Smooth muscle cell (in vitro differentiated cells): ENCODE data around the gene TAS2R5. TPM values are rescaled to one million over a fixed set of nuclear protein-coding genes. Genes with fewer than 3 reads are reported as not detected.
"Not testable (repeated sequence)": the region's sequence is repeated elsewhere in the genome, so short reads cannot be mapped to it uniquely, and the experiment has no call there.

Experiments used
- DNase-seq: peaks from one replicate; lab custom pipeline; 2025; ENCODE audit not compliant: unreplicated experiment; lab: John Stamatoyannopoulos, UW
- H2AFZ ChIP-seq: fragments of 200-600 bp; sonication (generic); 2 replicates; pipeline ENCODE4 v1.6.0; 2016; ENCODE audit warnings: antibody characterized with exemption, low read depth, mild to moderate bottlenecking
- H3F3A ChIP-seq: fragments of 200-600 bp; sonication (generic); 2 replicates; pipeline ENCODE4 v1.6.0; 2017; ENCODE audit warnings: antibody characterized with exemption, low read depth
- H3K27ac ChIP-seq: fragments of 200-600 bp; sonication (generic); 2 replicates; pipeline ENCODE4 v1.5.1; 2016; ENCODE audit warnings: low read depth, mild to moderate bottlenecking
- H3K27me3 ChIP-seq: fragments of 200-600 bp; sonication (generic); 2 replicates; pipeline ENCODE4 v1.6.1; 2016; ENCODE audit warnings: low read depth, mild to moderate bottlenecking
- H3K36me3 ChIP-seq: fragments of 200-600 bp; sonication (generic); 2 replicates; pipeline ENCODE4 v1.5.1; 2016; ENCODE audit warnings: low read depth
- H3K4me1 ChIP-seq: fragments of 200-600 bp; sonication (generic); 2 replicates; pipeline ENCODE4 v1.5.1; 2016; ENCODE audit warnings: low read depth
- H3K4me2 ChIP-seq: fragments of 200-600 bp; sonication (generic); 2 replicates; pipeline ENCODE4 v1.6.0; 2016; ENCODE audit warnings: mild to moderate bottlenecking
- H3K4me3 ChIP-seq: fragments of 200-600 bp; sonication (generic); 2 replicates; pipeline ENCODE4 v1.5.1; 2016; ENCODE audit warnings: mild to moderate bottlenecking
- H3K79me2 ChIP-seq: fragments of 200-600 bp; sonication (generic); 2 replicates; pipeline ENCODE4 v1.6.0; 2016; ENCODE audit warnings: low read depth, mild to moderate bottlenecking
- H3K9ac ChIP-seq: fragments of 200-600 bp; sonication (generic); 2 replicates; pipeline ENCODE4 v1.6.0; 2016; ENCODE audit warnings: low read depth
- H3K9me3 ChIP-seq: fragments of 200-600 bp; sonication (generic); replicated peaks from 2 replicates; pipeline ENCODE4 v1.5.1; 2016; ENCODE audit warnings: low read depth
- H4K20me1 ChIP-seq: fragments of 200-600 bp; sonication (generic); 2 replicates; pipeline ENCODE4 v1.6.0; 2016; ENCODE audit warnings: low read depth
- CTCF ChIP-seq: fragments of 200-600 bp; sonication (generic); IDR thresholded peaks from 2 replicates; pipeline ENCODE4 v1.5.1; 2017; ENCODE audit warnings: borderline replicate concordance, mild to moderate bottlenecking, antibody characterized with exemption; ENCODE audit not compliant: insufficient read depth, poor library complexity, severe bottlenecking
- WGBS: methylation state at CpG from one replicate; pipeline ENCODE4 v1.1.7; 2016; ENCODE audit warnings: low lambda C conversion rate; 5-methylcytosine and 5-hydroxymethylcytosine counted together
- polyA plus RNA-seq: library from polyadenylated mRNA; unstranded; fragments of >200 nt; fragmentation: Nextera tagmentation; extraction: Ambion mirVana; gene quantifications from 2 replicates; pipeline ENCODE4 v1.2.1, GENCODE V29; 2016
- total RNA-seq: library from RNA; depleted of rRNA; stranded (reverse); fragments of >200 nt; gene quantifications from 2 replicates; pipeline ENCODE4 v1.2.3, GENCODE V29; 2014

TAS2R5 gene
- total and polyA plus RNA-seq, 2 experiments from 2014 or later = 0.36 TPM; not detected in 1

GRCh38 chr7:141792526-141792925 is 2.5 kb downstream of the TAS2R5 start:
- TF ChIP-seq CTCF = no peak
- WGBS = 84% methylated on average over 2 of the region's 2 CpGs
- no peak for DNase-seq
- H3K4me2 ChIP-seq = no peak overlapping the region
- H3K4me3 ChIP-seq = no peak overlapping the region
- no peaks in the 10 kb centered on the region for H4K20me1 ChIP-seq
- H3K27me3 ChIP-seq = no peaks in the 10 kb centered on the region
- no peaks in the 10 kb centered on the region for H3K36me3 ChIP-seq
- no peaks in the 10 kb centered on the region for H3F3A ChIP-seq
- H3K4me1 ChIP-seq = no peaks in the 10 kb centered on the region
- H3K9me3 ChIP-seq = no peaks in the 10 kb centered on the region
- H3K9ac ChIP-seq = no peak overlapping the region
- H3K27ac ChIP-seq = no peak overlapping the region
- no peak overlapping the region for H2AFZ ChIP-seq
- H3K79me2 ChIP-seq = no peaks in the 10 kb centered on the region

- Histone ChIP-seq H3K4me2 (no peak overlapping the region), H4K20me1 (no peaks in the 10 kb centered on the region), H3K27me3 (no peaks in the 10 kb centered on the region), H3F3A (no peaks in the 10 kb centered on the region), H3K4me3 (no peak overlapping the region), H3K4me1 (no peaks in the 10 kb centered on the region), H2AFZ (no peak overlapping the region), H3K27ac (no peak overlapping the region), H3K9me3 (peaks cover 7% of the 10 kb centered on the region), H3K79me2 (no peaks in the 10 kb centered on the region), H3K36me3 (no peaks in the 10 kb centered on the region), H3K9ac (no peak overlapping the region)
- no peak for TF ChIP-seq CTCF
- 84% methylated on average over 1 of the region's 1 CpG for whole genome bisulfite sequencing
- no peak for DNase-seq
Observed at GRCh38 chr7:141820067-141820466, 30.1 kb downstream of the TAS2R5 start.

- H3K79me2 ChIP-seq, H3K36me3 ChIP-seq, H3K4me3 ChIP-seq, H3K9me3 ChIP-seq, H3K27ac ChIP-seq, H3K27me3 ChIP-seq, H4K20me1 ChIP-seq, H3K4me1 ChIP-seq, H3F3A ChIP-seq, H3K9ac ChIP-seq, H2AFZ ChIP-seq, H3K4me2 ChIP-seq, DNase-seq: not testable (repeated sequence)
Observed at GRCh38 chr7:141822432-141822831, 32.4 kb downstream of the TAS2R5 start.

GRCh38 chr7:141837683-141838082 is 47.7 kb downstream of the TAS2R5 start:
- no peak overlapping the region for H2AFZ ChIP-seq
- H3K79me2 ChIP-seq = no peaks in the 10 kb centered on the region
- no peaks in the 10 kb centered on the region for H3F3A ChIP-seq
- no peak overlapping the region for H3K4me3 ChIP-seq
- no peaks in the 10 kb centered on the region for H4K20me1 ChIP-seq
- WGBS = 94% methylated on average over 5 of the region's 5 CpGs
- no peaks in the 10 kb centered on the region for H3K4me1 ChIP-seq
- no peaks in the 10 kb centered on the region for H3K9me3 ChIP-seq
- H3K27ac ChIP-seq = no peak overlapping the region
- TF ChIP-seq CTCF = no peak
- H3K4me2 ChIP-seq = no peak overlapping the region
- no peaks in the 10 kb centered on the region for H3K27me3 ChIP-seq
- no peak overlapping the region for H3K9ac ChIP-seq
- H3K36me3 ChIP-seq = no peaks in the 10 kb centered on the region
- no peak for DNase-seq
